Stimulated activated CD8-positive, alpha-beta memory T cell treated with anti-CD3 and anti-CD28 coated beads, Interleukin-7, amount 100 ng/mL, for 1 hour (primary cell): ENCODE measurements around the gene FASN.

Experiments
- DNase-seq, 2 donors: peaks; one replicate each; pipeline ENCODE4 v3.0.0-alpha.2; 2020; ENCODE audit warnings: low read depth in 2 of 2

FASN gene

DNA sequence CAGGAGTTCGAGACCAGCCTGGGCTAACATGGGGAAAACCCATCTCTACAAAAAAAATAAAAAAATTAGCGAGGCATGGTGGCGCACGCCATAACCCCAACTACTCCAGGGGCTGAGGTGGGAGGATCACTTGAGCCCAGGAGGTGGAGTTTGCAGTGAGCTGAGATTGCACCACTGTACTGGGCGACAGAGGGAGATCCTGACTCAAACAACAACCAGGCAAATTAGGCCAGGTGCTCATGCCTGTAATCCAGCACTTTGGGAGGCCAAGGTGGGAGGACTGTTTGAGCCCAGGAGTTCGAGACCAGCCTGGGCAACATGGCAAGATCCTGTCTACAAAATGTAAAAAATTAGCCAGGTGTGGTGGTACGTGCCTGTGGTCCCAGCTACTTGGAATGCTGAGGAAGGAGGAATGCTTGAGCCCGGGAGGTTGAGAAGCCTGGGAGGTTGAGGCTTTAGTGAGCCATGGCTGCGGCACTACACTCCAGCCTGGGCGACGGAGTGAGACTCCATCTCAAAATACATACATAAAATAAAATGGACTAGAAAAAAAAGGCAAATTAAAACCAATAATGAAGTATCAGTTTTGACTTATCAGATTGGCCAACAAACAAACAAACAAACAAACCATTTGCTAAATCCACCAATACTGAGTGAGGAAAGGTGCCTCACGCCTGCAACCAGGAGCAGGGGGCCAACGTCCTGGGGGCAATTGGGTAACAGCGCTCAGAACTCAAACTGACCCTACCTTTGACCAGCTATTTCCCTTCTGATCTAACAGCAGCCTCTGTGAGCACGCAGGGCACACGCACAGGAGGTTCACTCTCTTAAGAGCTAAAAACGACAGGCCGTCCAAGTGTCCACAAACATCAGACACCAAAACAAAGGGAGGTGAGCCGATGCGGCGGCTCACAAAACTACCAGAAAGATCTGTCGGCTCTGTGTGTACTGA lies 19.4 kb upstream of the FASN start:
- DNase-seq: no peak

DNA sequence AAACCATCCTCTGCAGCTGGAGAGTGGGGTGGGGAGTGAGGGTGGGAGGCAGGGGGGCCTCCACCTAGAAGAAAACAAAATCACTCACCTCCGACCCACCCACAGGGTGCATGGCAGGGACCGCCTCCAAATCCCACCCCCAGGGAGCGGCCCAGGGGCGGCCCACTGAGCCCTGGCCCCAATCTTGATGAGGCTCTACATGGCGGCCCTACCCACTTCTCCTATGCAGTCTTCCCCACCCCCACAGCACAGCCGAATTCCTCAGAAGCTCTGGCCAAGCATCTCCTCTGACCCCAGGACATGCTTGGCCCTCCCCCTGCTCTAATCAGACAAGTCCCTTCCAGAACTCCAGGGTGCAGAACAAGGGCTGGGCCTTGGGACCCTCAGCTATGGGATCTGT lies 18.2 kb upstream of the FASN start:
- no peak for DNase-seq

DNA sequence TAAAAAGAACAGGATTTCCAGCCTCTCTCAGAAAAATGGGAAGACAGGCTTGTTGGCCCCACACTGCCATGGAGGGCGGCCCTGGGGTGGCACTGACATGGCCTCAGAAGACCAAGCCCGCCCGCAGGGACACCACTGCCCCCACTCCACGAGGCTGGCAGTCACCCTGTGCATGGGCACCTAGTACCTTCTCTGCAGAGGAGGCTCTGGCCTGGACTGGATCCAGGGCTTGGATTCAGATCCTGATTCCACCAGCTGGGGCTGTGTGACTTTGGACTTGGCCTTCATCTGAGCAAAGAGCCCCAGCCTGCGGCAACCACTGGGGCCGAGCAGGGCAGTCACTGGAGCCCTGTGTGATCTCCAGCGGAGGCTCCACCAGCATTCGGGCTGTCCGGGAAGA lies 16.8 kb upstream of the FASN start:
- no peak for DNase-seq

DNA sequence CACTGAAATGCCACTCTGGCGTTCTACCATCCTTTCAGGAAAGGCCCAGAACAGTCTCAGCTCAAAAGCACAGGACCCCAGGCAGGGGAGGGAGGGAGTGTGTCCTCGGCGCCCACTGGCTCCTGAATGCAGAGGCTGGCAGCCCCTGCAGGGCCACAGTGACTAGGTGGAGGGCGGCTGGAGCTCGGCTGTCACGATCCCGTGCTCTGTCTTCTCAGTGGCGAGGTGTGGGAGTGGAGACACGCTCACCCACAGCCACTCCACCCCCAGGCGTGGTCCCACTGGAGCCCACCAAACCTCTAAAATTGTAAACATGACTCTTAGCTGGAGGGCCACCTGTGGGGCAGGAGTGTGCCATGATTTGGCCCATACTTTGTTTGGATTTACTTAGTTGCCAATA lies 16.4 kb upstream of the FASN start:
- no peak for DNase-seq

DNA sequence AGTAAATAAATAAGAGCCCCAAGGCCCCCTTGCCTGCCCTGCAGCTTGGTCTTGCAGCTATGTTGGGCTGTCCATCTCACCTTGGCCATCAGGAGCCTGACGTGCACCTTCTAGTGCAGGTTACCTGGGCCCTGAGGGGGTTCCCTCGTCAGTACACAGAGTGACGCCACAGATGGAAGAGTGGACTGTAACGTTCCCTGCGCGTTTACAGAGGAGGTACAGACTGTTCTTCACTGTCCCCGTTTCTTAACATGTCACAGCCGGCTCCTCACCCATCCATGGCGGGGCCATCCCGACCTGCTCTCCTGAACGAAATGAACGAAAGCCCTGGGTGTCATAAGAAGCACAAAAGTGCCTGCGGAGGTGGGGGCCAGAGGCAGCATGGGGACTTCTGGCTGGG lies 15.9 kb upstream of the FASN start:
- no peak for DNase-seq

DNA sequence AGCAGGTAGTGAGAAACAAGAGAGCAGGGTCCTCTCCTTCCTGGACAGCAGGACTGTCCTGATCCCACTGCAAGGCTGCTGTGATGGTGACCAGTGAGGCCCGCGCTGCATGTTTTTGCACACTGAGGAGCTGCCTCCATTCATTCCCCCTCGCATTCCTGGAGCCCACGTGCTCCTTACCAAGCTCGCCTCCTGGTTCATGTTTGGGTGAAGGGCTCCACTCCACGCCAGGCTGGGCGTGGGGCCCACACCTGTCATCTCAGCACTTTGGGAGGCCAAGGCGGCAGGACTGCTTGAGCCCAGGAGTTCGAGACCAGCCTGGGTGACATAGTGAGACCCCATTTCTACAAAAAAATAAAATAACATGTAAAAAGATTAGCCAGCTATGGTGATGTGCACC lies 15.4 kb upstream of the FASN start:
- DNase-seq: no peak

DNA sequence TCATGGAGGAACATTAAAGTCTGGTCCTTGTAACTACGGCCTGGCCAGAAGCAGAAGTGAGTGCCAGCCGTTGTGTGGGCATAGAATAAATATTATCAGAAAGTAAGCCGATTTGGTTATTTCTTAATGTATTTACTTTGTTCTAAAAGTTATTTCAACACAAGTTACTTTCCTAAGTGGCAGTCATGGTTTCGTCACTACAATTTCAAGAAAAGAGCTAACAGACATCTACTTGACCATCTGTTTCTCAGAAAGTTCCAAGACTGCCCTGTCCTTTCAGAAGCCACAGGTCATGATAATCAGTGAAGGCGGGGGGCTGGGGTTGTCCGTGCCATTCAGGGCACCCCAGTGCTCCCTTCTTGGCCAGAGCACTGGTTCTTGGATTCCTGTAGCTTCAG lies 14.9 kb upstream of the FASN start:
- no peak for DNase-seq

DNA sequence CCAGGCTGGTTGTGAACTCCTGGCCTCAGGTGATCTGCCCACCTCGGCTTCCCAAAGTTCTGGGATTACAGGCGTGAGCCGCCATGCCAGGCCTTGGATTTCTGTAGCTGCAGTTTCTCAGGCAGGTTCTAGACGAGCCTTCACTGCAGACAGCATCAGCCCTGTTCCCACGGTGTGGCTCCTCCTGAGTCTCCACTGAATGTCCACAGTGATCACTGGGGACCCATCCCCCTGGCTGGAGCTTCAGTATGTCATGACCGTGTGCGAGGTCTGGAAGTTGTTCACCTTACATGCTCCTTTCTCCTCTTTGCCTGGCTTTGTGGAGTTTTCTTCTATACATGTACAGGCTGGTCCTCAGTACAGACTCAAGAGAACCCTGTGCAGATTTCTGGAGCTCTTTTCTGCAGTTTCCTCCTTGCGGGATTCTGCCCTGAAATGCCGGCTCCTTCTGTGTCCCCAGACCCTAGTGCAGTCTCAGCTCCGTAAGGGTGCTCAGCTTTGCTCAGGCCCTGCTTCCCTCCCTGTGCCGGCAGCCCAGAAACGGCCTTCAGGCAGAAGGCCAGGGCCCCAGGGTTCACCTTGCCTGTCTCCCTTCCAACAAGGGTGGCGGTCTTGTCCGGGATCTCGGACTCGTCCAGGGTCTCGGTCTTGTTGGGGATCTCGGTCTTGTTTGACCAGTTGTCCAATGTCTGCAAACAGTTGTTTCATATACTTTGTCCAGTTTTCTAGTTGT lies 14.3 kb upstream of the FASN start:
- no peak for DNase-seq

DNA sequence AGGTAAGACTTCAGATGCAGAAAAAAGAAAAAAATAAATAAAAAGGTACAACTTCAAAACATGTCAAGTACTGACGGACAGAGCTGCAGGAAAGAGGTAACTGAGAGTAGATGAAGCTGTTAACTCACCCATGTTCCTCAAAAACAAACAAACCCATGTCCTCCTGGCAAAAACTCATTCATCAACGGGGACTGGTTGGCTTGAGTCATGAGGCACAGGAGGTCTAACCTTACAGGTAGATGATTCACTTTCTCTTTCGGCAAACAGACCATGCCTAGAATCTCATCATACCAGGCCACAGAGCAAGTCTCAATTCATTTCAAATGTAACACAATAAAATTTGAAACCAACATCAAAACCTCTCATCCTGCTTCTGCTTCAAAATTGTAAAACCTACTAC lies 12.3 kb upstream of the FASN start:
- no peak for DNase-seq

DNA sequence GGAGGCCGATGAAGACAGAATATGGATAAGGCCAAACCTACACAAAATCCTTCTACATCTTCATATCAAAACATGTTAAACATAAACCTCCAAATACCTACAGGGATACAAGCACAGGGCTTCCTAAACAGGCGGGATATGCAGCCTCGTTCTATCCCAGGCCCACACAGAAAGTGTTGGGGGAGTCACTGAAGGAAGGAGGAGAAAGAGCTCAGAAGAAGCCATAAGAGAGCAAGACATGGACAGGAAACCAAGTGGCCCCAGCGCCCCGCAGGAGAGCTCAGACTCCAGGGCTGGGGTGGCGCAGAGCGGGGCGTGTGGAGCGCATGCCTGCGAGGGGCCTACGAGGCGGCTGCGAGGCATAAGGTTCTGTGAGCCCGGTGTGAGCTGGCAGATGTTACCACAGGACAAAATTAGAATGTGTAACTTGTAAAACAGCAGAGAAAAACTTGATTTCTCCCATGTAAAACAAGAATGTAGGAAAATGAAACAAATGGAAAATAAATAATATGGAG lies 11.0 kb upstream of the FASN start:
- DNase-seq: no peak

DNA sequence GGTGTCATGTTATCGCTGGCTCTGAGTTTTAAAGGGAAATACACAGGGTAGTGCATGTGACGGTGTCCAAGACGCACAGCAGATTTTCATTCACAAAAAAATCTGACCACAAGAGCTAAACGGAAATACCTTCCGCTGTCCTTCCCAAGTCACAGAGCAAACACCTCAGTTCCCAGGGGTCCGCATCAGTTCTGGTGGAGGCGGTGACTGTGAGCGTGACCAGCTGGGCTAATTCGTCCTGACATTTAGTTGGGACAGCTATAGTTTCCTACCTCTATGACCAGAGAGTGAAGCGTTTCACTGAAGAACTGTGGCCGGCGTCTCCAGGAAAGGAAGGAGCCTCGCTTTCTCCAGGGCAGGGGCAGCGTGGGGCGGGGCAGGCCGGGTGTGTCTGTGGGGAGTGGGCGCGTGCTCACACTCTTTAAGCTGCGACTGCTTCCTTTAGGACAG lies 10.5 kb upstream of the FASN start:
- DNase-seq: no peak

DNA sequence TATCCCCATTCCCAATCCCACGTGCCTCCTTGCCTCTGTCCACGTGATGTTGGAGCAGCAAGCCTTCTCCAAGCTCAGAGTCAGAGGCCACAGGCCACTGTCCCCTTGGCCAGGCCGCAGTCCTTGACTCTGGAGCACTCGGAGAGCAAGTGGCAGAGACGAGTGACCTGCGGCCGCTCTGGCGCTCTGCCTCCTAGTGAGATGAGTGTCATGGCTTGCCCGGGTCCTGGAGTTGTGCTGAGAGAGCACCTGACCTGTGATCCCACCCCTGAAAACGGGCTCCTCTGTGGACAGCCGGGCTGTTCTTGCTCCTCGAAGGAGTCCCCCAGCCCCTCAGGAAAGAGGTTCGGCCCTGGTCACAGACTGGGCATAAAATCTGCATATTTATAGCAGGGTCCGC lies 10.0 kb upstream of the FASN start:
- no peak for DNase-seq

DNA sequence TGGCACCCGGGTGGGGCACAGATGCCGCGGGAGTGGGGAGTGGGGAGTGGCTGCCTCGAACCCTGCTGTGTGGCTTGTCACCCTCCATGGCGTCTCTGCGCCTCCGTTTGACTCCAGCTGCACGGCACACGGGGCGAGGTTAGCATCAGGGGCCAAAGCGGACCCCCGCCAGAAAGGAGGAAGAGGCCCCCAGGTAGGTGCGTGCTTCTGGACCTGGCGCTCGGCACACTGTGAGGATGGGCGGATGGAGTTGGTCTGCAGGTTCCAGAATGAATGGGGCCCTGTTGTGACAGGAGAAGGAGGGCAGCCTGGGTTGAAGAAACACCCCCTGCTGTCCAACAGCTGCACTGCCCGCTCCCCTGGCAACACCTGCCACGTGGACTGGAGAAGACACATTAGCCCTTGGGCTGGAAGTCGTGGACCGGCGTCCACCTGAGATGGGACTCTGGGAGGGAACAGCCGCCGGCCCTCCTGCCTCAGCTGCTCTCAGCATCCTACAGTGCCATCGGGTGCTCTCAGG lies 9.4 kb upstream of the FASN start:
- no peak for DNase-seq

DNA sequence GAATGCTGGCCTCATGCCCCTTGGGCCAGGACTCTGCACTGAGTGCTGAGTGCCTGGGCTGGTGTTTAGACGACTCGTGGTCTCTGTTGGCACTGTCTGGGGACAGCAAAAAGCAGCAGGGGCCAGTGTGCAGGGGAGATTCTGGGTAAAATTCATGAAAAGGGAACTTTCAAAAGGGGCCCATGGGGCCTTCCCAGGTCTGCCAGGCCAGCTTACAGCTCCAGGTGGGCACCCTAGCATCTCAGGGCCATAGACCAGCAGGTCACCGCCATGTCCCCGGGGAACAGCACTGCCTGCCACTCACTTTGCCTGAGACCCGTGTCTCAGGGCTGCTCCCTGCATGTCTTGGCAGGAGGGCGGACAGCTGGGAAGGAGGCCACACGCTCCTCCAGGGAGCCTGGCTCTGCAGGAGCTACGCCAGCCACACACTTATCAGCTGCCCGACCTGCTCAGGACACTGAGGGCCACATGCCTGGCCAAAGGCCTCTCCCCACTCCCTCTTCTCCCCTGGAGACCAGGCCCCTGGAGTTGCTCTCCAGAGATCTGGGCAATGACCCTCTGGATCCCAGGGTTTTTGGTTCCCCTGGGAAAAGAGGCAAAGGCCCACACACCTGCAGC lies 8.8 kb upstream of the FASN start:
- no peak for DNase-seq

DNA sequence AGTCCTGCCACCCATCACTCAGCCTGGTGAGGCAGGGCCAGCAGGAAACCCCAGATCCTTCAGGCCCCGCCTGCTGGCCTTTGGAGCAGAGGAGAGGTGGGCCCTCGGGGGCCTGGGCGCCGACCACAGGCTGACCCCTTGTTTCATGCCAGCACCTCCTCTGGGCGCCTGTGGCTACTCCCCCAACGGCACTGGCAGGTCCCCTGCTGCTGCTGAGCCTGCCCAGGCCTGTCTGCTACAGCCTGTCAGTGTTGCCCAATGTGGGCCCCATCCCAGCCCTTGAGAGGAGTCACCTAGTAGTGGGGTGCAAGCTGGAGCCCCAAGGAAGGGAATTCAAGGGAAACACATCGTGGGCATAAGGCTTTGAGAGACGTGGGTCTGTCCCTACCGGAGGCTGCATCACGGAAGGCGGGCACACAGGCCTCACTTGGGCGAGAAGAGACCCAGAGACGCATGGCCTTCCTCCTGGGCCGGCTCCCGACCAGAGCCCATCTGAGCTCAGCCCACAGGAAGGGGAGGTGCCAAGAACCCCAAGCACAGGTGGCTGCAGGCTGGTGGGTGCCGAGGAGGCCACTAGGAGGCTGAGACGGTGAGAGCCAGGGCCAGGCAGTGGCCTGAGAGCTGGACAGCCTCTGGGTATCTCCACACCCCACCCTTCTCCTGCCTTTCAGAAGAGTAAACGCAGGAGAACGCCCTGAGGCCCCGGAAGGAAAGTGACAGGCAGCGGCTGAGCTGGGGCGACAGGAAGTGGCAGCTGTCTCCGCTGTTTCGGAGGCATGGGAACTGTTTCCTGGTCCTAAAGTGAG lies 8.0 kb upstream of the FASN start:
- DNase-seq: peak; percentile 9 to 34

DNA sequence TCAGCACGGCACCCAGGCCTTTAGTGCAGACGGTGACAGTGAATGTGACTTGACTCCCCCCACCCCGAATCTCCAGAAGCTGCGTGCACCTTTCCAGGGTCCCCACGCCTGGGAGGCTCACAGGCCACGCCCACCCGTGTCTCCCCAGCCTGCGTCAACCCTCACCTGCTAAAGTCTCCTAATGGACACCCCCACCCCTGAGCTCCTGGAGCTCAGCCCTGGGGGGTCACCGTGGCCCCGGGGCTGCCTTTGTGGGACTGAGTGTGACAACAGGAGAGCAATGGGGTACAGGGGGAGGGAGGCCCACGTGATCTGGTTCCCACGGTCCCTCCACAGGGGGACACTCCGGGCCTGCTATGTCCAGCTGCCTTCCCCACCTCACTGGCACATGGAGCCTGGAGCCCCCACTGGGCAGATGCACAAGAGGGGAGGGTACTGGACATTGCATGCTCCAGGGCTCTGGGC lies 7.4 kb upstream of the FASN start:
- no peak for DNase-seq

DNA sequence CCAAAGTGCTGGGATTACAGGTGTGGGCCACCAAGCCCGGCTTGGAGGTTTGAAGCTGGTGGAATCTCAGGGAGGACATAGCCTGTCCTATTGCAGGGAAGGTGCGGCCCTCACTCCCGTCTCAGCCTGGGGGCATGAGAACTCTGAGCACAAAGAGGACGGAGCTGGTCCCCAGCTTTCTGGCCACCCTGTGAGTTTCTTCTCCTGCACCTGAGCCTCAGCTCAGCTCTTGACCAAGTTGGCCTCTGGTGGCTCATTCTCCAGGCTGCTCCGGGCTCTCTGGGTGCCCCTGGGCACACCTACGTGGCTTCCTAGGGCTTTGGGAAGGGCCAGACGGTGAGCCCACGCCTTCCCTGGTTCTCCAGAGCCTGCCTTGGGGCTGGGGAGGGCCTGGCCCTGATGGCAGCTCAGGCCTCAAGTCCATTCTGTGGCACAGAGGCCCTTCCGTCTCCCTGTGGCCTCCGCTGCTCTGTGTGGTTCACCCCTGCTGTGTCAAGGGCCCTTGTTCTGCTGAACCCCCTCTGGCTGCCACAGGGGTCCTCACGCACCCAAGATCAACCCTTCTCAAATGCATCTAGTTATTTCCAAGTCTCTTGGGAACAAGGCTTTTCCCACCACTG lies 6.9 kb upstream of the FASN start:
- no peak for DNase-seq

DNA sequence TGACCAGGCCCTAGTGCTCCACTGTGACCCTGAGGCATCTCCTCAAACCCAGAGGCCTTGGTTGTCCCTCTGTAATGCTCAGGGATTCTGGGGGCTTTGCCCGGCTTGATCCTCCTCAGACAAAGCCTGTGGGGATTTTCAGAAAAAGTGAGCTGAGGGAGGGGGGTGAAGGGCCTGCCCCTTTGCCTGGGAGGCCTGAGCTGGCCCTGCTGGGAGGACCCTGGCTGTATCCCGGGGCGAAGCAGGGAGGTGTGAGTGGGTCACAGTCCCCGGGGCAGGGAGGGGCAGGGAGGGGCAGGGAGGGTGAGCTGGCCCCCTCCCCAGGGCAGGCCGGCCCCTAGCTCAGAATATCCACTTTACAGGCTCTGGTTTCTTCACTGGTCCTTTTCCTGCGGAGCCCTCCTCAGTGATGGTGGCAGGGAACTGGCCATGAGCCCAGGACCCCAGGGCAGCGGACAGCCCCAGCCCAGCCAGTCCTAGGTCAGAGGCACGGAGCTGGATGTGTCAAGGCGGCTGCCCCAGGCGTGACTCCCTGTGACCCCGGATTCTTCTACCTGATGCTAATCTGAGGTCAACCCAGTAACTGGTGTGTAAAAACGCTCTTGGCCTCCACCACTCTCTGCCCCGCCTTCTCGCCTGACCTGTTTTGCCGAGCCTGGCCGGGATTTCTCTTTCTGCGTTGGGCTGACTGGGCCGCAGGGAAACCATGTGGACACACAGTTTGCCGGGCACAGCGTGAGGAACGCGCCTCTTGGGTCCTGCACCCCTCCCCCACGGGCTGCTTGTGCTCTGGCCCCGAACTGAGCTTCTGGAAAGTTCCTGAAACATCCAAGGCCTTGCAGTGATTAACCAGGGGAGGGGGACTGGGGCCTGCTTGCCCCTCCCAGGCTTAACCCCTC lies 5.8 kb upstream of the FASN start:
- no peak for DNase-seq

DNA sequence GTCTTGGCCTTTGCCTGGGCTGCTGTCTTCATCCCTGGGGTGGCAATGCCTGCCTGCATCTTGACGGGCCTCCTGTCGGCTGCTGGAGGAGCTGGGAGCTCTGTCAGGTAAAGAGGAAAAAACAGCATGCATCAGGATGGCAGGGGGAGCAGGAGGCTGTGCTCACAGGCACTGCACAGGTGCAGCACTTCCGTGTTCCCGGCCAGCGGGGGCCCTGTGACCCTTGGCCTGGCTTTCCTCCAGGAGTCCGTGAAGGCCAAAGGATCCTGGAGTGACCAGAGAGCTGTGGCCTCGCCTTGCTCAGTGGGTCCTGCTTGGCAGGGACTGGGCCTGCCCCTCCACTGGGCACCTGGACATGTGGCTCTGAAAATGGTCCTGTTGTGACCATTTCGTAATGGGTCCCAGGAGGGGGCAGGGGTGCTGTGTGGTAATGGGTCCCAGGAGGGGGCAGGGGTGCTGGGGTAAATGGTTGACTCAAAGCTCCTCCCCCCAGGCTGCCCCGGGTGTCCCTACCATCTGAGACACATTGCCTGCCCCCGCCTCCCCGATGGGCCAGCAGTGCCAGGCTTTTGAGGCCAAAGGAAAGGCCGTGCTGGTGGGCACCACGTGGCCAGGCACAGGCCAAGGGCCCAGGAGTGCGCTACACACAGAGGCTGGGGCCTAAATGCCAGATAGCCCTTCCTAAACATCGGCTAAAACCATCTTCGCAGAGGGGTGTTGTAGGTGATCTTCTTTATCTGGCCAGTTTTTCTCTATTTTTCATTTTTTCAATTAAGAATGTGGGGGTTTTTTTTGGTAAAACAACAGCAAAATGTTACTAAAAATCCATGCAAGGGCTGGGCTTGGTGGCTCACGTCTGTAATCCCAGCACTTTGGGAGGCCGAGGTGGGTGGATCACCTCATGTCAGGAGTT lies 4.0 kb upstream of the FASN start:
- no peak for DNase-seq
